Urinary bladder (tissue), 4 donors: ENCODE measurements around the gene SRGAP1. TPM values are rescaled to one million over a fixed set of nuclear protein-coding genes. Genes with fewer than 3 reads are reported as not detected.
"Not testable (repeated sequence)": the region's sequence is repeated elsewhere in the genome, so short reads cannot be mapped to it uniquely, and the experiment has no call there.

Source experiments
- DNase-seq: peaks from one replicate; pipeline ENCODE4 v3.0.0-alpha.2; 2015; ENCODE audit errors: extremely low spot score
- H3K27ac ChIP-seq: one replicate; pipeline ENCODE4 v1.5.1; 2013; ENCODE audit warnings: low read depth, mild to moderate bottlenecking, moderate library complexity
- H3K36me3 ChIP-seq: one replicate; pipeline ENCODE4 v1.6.1; 2013; ENCODE audit warnings: mild to moderate bottlenecking, moderate library complexity; ENCODE audit not compliant: insufficient read depth
- H3K4me1 ChIP-seq: one replicate; pipeline ENCODE4 v1.6.1; 2013; ENCODE audit warnings: mild to moderate bottlenecking, moderate library complexity; ENCODE audit not compliant: insufficient read depth
- H3K4me3 ChIP-seq: one replicate; pipeline ENCODE4 v1.5.1; 2013; ENCODE audit warnings: low read depth, low read length
- WGBS: extraction: QIAGEN DNeasy Blood & Tissue Kit; methylation state at CpG from one replicate; pipeline ENCODE4 v1.1.7; 2013; 5-methylcytosine and 5-hydroxymethylcytosine counted together
- polyA plus RNA-seq: library from polyadenylated mRNA; stranded (reverse); fragments of 200-250 nt; gene quantifications from one replicate; pipeline ENCODE4 v1.2.3, GENCODE V29; 2013
- total RNA-seq: library from RNA; depleted of rRNA; stranded (reverse); fragments of >200 nt; gene quantifications from one replicate; pipeline ENCODE4 v1.2.3, GENCODE V29; 2014
- donor health status: healthy with polysubstance abuse.
- donor health status: healthy.

Gene SRGAP1
- total and polyA plus RNA-seq, 2 donors, result 1.9 to 18.0 TPM

DNA sequence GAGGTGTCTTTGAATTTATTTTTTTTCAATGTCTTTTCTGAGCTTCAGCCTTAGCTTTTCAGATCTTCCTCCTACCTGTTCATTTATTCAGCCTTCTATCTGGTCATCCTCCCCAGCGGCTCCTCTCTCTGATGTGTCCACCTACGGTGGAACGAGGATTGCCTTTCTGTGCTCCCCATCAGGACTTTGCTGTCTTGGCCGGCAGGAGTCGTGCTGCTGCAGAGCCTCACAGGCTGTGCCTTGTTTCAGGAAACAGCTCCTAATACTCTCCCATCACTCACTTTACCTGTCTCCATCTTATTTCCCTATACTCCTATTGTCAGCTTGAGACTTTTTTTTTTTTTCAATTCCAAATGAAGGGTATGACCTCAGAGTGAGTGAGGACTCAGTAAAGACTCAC is 300.7 kb downstream of the SRGAP1 start:
- Histone ChIP-seq H3K27ac (no peak overlapping the region), H3K4me3 (no peak overlapping the region), H3K4me1 (no peaks in the 10 kb centered on the region), H3K36me3 (no peaks in the 10 kb centered on the region)
- DNase-seq, result no peak
- WGBS, result 88% methylated on average over 5 of the region's 5 CpGs

GRCh38 chr12:64147011-64147631 is 302.6 kb downstream of the SRGAP1 start:
- WGBS, result 62% methylated on average over 21 of the region's 21 CpGs
- Histone ChIP-seq H3K4me3 (no peak overlapping the region), H3K27ac (no peak overlapping the region), H3K4me1 (no peaks in the 10 kb centered on the region), H3K36me3 (no peaks in the 10 kb centered on the region)
- DNase-seq, result no peak

- H3K36me3 ChIP-seq, result no peaks in the 10 kb centered on the region
- DNase-seq, result no peak
- no peaks in the 10 kb centered on the region for H3K4me1 ChIP-seq
- no peak overlapping the region for H3K27ac ChIP-seq
- no peak overlapping the region for H3K4me3 ChIP-seq
- 85% methylated on average over 2 of the region's 2 CpGs for WGBS
Measured at GRCh38 chr12:64147875-64148274, 303.4 kb downstream of the SRGAP1 start.

DNA sequence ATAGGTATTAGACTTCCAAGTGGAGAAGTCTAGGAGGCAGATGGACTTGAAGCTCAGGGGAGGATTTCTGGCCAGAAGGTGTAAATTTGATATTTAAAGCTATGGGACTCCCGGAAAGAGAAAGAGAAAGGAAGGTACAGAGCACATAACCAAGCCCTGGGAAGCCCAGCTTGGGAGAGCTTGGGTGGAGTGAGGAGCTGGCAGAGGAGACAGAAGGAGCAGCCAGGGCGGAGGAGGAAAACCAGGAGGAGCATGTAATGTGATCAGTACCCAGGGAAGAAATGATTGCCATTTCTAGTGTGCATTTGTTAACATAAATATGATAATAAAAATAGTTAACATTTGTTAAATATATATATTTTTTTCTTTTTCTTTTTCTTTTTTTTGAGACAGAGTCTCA is 310.2 kb downstream of the SRGAP1 start:
- WGBS, result 78% methylated on average over 2 of the region's 2 CpGs
- H3K27ac ChIP-seq, result no peak overlapping the region
- DNase-seq, result no peak
- H3K36me3 ChIP-seq, result no peaks in the 10 kb centered on the region
- H3K4me3 ChIP-seq, result no peak overlapping the region
- H3K4me1 ChIP-seq, result no peaks in the 10 kb centered on the region

- H3K36me3 ChIP-seq, result no peaks in the 10 kb centered on the region
- no peak overlapping the region for H3K27ac ChIP-seq
- 93% methylated on average over 2 of the region's 2 CpGs for WGBS
- no peaks in the 10 kb centered on the region for H3K4me1 ChIP-seq
- no peak overlapping the region for H3K4me3 ChIP-seq
- no peak for DNase-seq
Measured at GRCh38 chr12:64157110-64157509, 312.6 kb downstream of the SRGAP1 start.

DNA sequence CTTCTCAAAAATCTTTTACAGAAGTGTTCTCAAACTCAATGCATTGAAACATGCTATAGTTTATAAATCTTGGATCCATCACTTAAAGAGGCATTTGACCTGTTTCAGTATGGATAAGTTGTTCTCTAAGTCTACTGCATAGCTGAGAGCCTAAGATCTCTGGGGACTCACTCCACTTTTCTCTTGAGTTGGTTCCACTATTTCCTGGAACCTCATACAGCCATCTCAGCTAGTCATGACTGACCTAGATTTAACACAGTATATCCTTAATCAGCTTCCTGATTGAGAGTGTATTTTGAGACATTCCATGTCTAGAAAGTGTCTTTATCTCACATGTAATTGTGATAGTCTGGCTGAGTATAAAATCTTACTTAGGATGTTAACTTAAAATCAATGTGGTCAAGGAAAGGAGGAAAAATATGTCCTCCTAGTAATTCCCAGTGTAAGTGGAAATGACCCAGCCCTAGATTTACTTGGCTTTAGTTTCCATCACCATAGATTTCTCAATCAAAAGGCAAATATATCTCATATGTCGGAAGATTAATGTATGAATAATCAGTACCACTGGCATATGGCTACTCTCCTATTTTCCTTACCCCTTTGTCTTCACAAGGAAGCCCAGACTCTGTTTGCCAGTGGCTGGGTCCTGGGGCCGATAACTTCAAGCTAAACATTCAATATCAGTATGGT is 315.7 kb downstream of the SRGAP1 start:
- H3K27ac ChIP-seq, result no peak overlapping the region
- H3K4me1 ChIP-seq, result no peaks in the 10 kb centered on the region
- 92% methylated on average over 2 of the region's 2 CpGs for WGBS
- no peaks in the 10 kb centered on the region for H3K36me3 ChIP-seq
- H3K4me3 ChIP-seq, result no peak overlapping the region
- DNase-seq, result no peak

DNA sequence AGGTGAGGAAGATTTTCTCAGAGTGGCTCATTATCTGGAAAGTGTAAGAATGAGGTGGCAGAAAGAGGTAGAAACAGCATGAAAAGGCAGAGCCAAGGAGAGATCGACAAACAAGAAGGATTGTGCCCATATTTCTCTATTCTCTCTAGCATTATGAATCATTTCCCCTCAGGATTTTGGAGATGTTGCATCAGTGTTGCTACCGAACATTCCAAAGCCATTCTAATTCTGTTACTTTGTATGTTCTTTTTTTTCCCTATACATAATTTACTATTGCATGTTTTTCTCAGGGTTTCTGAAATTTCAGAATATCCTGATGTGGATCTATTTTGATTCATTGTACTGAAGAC is 316.2 kb downstream of the SRGAP1 start:
- no peak for DNase-seq
- Histone ChIP-seq H3K36me3 (no peaks in the 10 kb centered on the region), H3K27ac (no peak overlapping the region), H3K4me1 (no peaks in the 10 kb centered on the region), H3K4me3 (no peak overlapping the region)
- WGBS, result 81% methylated on average over 2 of the region's 2 CpGs

DNA sequence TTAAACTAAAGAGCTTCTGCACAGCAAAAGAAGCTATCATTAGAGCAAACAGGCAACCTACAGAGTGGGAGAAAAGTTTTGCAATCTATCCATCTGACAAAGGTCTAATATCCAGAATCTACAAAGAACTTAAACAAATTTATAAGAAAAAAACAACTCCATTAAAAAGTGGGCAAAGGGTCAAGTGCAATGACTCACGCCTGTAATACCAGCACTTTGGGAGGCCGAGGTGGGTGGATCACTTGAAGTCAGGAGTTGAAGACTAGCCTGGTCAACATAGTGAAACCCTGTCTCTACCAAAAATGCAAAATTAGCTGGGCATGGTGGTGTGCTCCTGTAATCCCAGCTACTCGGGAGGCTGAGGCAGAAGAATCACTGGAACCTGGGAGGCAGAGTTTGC is 322.1 kb downstream of the SRGAP1 start:
- H3K4me1 ChIP-seq, DNase-seq, H3K4me3 ChIP-seq, H3K36me3 ChIP-seq, H3K27ac ChIP-seq: not testable (repeated sequence)
- whole genome bisulfite sequencing, result 85% methylated on average over 3 of the region's 3 CpGs

- WGBS, result 86% methylated on average over 1 of the region's 1 CpG
- H3K36me3 ChIP-seq, DNase-seq: not testable (repeated sequence)
Measured at GRCh38 chr12:64167041-64167440, 322.5 kb downstream of the SRGAP1 start.

GRCh38 chr12:64170024-64170423 is 325.5 kb downstream of the SRGAP1 start:
- DNase-seq, result no peak
- Histone ChIP-seq H3K4me3 (no peak overlapping the region), H3K27ac (no peak overlapping the region), H3K36me3 (no peaks in the 10 kb centered on the region), H3K4me1 (no peaks in the 10 kb centered on the region)
- 74% methylated on average over 3 of the region's 3 CpGs for WGBS

More at GRCh38 chr12:64167041-64167440, 322.5 kb downstream of the SRGAP1 start:
- not testable (repeated sequence) for H3K4me1 ChIP-seq, H3K27ac ChIP-seq, H3K4me3 ChIP-seq

- no peak for DNase-seq
- WGBS, result 41% methylated on average over 3 of the region's 3 CpGs
- Histone ChIP-seq H3K27ac (no peak overlapping the region), H3K4me1 (no peaks in the 10 kb centered on the region), H3K4me3 (no peak overlapping the region), H3K36me3 (no peaks in the 10 kb centered on the region)
Measured at GRCh38 chr12:64170730-64171129, 326.2 kb downstream of the SRGAP1 start.

- no peak for DNase-seq
- Histone ChIP-seq H3K4me3 (no peak overlapping the region), H3K27ac (no peak overlapping the region), H3K4me1 (no peaks in the 10 kb centered on the region), H3K36me3 (no peaks in the 10 kb centered on the region)
- 86% methylated on average over 1 of the region's 1 CpG for WGBS
Measured at GRCh38 chr12:64171715-64172114, 327.2 kb downstream of the SRGAP1 start.

DNA sequence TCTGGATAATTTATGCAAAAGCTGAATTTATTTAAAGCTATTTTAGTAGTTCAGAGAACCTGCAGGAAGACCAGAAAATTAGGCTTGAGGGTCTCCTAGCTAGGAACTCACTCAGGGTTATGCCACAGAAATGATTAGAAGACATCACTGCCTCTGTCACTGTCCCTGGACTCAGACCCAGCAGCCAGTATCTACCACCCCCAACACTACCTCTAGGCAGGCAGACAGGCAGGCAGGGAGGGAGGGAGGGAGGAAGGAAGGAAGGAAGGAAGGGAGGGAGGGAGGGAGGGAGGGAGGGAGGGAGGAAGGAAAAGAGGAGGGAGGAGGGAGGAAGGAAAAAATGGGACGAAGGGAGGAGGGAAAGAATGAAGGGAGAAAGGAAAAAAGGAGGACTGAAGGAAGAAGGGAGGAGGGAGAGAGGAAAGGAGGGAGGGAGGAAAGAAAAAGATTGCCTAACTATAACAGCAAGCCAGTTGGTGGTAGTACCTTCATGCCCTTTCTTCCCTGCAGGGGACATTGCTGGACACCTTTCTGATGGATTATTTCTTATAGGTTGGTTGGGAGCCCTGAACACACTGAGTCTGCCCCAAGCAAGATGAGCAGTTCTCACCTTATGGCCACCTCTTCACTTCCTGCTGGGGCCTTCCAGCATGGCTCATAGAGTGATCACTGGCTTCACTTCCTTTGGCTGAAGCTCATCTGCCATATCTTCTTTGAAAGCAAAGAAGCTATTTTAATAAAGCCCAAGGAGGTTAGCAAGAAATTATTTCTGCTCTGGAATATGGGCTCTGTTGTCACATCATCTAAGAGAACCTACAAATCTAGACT is 327.9 kb downstream of the SRGAP1 start:
- Histone ChIP-seq H3K4me3 (no peak overlapping the region), H3K36me3 (no peaks in the 10 kb centered on the region), H3K27ac (no peak overlapping the region), H3K4me1 (no peaks in the 10 kb centered on the region)
- DNase-seq, result no peak
- 43% methylated on average over 1 of the region's 1 CpG for WGBS

GRCh38 chr12:64173456-64173855 is 329.0 kb downstream of the SRGAP1 start:
- H3K36me3 ChIP-seq, result no peaks in the 10 kb centered on the region
- H3K4me1 ChIP-seq, result no peaks in the 10 kb centered on the region
- no peak overlapping the region for H3K27ac ChIP-seq
- no peak overlapping the region for H3K4me3 ChIP-seq
- 87% methylated on average over 3 of the region's 3 CpGs for WGBS
- no peak for DNase-seq
